ENCODE data around the gene TXN.

GRCh38 chr9:110261632-110262031 lies 5.3 kb upstream of the TXN start:
- TF ChIP-seq, protein P1, sequence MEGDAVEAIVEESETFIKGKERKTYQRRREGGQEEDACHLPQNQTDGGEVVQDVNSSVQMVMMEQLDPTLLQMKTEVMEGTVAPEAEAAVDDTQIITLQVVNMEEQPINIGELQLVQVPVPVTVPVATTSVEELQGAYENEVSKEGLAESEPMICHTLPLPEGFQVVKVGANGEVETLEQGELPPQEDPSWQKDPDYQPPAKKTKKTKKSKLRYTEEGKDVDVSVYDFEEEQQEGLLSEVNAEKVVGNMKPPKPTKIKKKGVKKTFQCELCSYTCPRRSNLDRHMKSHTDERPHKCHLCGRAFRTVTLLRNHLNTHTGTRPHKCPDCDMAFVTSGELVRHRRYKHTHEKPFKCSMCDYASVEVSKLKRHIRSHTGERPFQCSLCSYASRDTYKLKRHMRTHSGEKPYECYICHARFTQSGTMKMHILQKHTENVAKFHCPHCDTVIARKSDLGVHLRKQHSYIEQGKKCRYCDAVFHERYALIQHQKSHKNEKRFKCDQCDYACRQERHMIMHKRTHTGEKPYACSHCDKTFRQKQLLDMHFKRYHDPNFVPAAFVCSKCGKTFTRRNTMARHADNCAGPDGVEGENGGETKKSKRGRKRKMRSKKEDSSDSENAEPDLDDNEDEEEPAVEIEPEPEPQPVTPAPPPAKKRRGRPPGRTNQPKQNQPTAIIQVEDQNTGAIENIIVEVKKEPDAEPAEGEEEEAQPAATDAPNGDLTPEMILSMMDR (IDR thresholded peaks at IDR 0.05), result no peak
- TF ChIP-seq POLR2A (IDR thresholded peaks at IDR 0.05), result no peak
